IMR-90 (cell line): Measurements from ENCODE around the gene TRPC4. TPM values are rescaled to one million over a fixed set of nuclear protein-coding genes. Genes with fewer than 3 reads are reported as not detected.

Source experiments
- ATAC-seq: fragments of 200-7000 bp; cut with Tn5 transposase; 2 replicates; pipeline ENCODE4 v1.9.1; 2020; ENCODE audit warnings: low read depth, mild to moderate bottlenecking, moderate library complexity
- BruUV-seq: library from RNA; stranded (reverse); fragments of 400-500 nt; replicated peaks from 2 replicates; lab custom pipeline; 2021; lab: Mats Ljungman, UMichigan
- CTCF ChIA-PET: fragments of 300-600 bp; formaldehyde crosslinking; extraction: SDS; loops from one replicate; lab custom pipeline; 2021; ENCODE audit warnings: antibody characterized with exemption; lab: Yijun Ruan, JAX
- POLR2A ChIA-PET: fragments of 300-600 bp; sonication (Branson Sonifier 250); formaldehyde crosslinking; loops from one replicate; lab custom pipeline; 2022; ENCODE audit warnings: antibody characterized with exemption; ENCODE audit not compliant: unreplicated experiment; lab: Charles Lee
- DNase-seq: peaks from one replicate; pipeline ENCODE4 v3.0.0; 2013
- H2AFZ ChIP-seq: replicated peaks from 2 replicates; pipeline ENCODE3; 2013; ENCODE audit warnings: low read length, mild to moderate bottlenecking; ENCODE audit not compliant: poor library complexity
- H2AK5ac ChIP-seq: 2 replicates; pipeline ENCODE4 v1.6.1; 2013; ENCODE audit warnings: low read depth, low read length, inconsistent platforms
- H2AK9ac ChIP-seq: replicated peaks from 2 replicates; pipeline ENCODE3; 2013; ENCODE audit warnings: mild to moderate bottlenecking, low read depth, low read length, moderate library complexity; ENCODE audit not compliant: poor library complexity
- H2BK120ac ChIP-seq: 2 replicates; pipeline ENCODE4 v1.6.1; 2013; ENCODE audit warnings: low read depth, low read length, inconsistent platforms
- H2BK15ac ChIP-seq: 3 replicates; pipeline ENCODE4 v1.6.1; 2013; ENCODE audit warnings: low read depth, low read length, inconsistent platforms
- H2BK20ac ChIP-seq: 2 replicates; pipeline ENCODE4 v1.6.1; 2013; ENCODE audit warnings: low read depth, mild to moderate bottlenecking, inconsistent platforms, low read length, moderate library complexity
- H2BK5ac ChIP-seq: 2 replicates; pipeline ENCODE4 v1.6.1; 2013; ENCODE audit warnings: mild to moderate bottlenecking, low read depth, low read length, inconsistent platforms; ENCODE audit not compliant: poor library complexity, severe bottlenecking
- H3K14ac ChIP-seq: replicated peaks from 2 replicates; pipeline ENCODE4 v1.6.1; 2013; ENCODE audit warnings: low read depth, low read length, inconsistent platforms
- H3K18ac ChIP-seq: 2 replicates; pipeline ENCODE4 v1.6.1; 2013; ENCODE audit warnings: low read depth, low read length, control low read depth
- H3K23ac ChIP-seq: 2 replicates; pipeline ENCODE4 v1.6.1; 2013; ENCODE audit warnings: low read depth, low read length, inconsistent platforms
- H3K27ac ChIP-seq: 2 replicates; pipeline ENCODE4 v1.5.1; 2013; ENCODE audit warnings: mild to moderate bottlenecking, control low read depth, low read length; ENCODE audit not compliant: insufficient read depth
- H3K27me3 ChIP-seq: 2 replicates; pipeline ENCODE4 v1.6.1; 2013; ENCODE audit warnings: low read length; ENCODE audit not compliant: control insufficient read depth, insufficient read depth
- H3K36me3 ChIP-seq: 2 replicates; pipeline ENCODE4 v1.6.1; 2013; ENCODE audit warnings: low read length, mixed read lengths; ENCODE audit not compliant: control insufficient read depth, insufficient read depth
- H3K4ac ChIP-seq: 2 replicates; pipeline ENCODE4 v1.6.1; 2013; ENCODE audit warnings: low read depth, low read length, inconsistent platforms
- H3K4me1 ChIP-seq: 2 replicates; pipeline ENCODE4 v1.6.1; 2013; ENCODE audit warnings: low read length, mixed read lengths; ENCODE audit not compliant: control insufficient read depth, insufficient read depth
- H3K4me2 ChIP-seq: 2 replicates; pipeline ENCODE4 v1.6.1; 2013; ENCODE audit warnings: low read depth, mild to moderate bottlenecking, control low read depth, low read length, moderate library complexity
- H3K4me3 ChIP-seq: 2 replicates; pipeline ENCODE4 v1.5.1; 2013; ENCODE audit warnings: low read depth, mild to moderate bottlenecking, control low read depth, low read length, moderate library complexity; ENCODE audit not compliant: insufficient read depth
- H3K56ac ChIP-seq: 2 replicates; pipeline ENCODE4 v1.6.1; 2013; ENCODE audit warnings: low read length, inconsistent platforms; ENCODE audit not compliant: insufficient read depth; ENCODE audit errors: extremely low read depth
- H3K79me1 ChIP-seq, 2 experiments: 2 replicates each; pipeline ENCODE4 v1.6.1; 2013; ENCODE audit warnings: low read length in 2 of 2, inconsistent platforms in 1 of 2, low read depth in 1 of 2
- H3K9ac ChIP-seq: 2 replicates; pipeline ENCODE4 v1.6.1; 2013; ENCODE audit warnings: low read depth, low read length, control low read depth
- H3K9me1 ChIP-seq: 2 replicates; pipeline ENCODE4 v1.6.1; 2013; ENCODE audit warnings: low read length, inconsistent platforms; ENCODE audit not compliant: insufficient read depth
- H3K9me3 ChIP-seq: 2 replicates; pipeline ENCODE4 v1.6.1; 2013; ENCODE audit warnings: low read length; ENCODE audit not compliant: control insufficient read depth, insufficient read depth
- H4K20me1 ChIP-seq: 2 replicates; pipeline ENCODE4 v1.6.1; 2013; ENCODE audit warnings: low read length, inconsistent platforms; ENCODE audit not compliant: insufficient read depth
- H4K5ac ChIP-seq: 2 replicates; pipeline ENCODE4 v1.6.1; 2013; ENCODE audit warnings: mild to moderate bottlenecking, low read depth, low read length, control low read depth
- H4K8ac ChIP-seq, 2 experiments: 2 replicates each; pipeline ENCODE4 v1.6.1; 2013; ENCODE audit warnings: low read depth in 2 of 2, low read length in 2 of 2, control low read depth in 1 of 2, inconsistent platforms in 1 of 2
- H4K91ac ChIP-seq: 2 replicates; pipeline ENCODE4 v1.6.1; 2013; ENCODE audit warnings: low read depth, low read length, inconsistent platforms; ENCODE audit not compliant: insufficient read depth
- CEBPB ChIP-seq: IDR thresholded peaks from 2 replicates; pipeline ENCODE4 v1.6.1; 2012; ENCODE audit warnings: low read depth, low read length, improper control_type of control experiment
- CHD1 ChIP-seq: IDR thresholded peaks from 2 replicates; pipeline ENCODE4 v1.6.1; 2012; ENCODE audit warnings: low read depth, low read length, improper control_type of control experiment
- FOS ChIP-seq: fragments of 150-350 bp; IDR thresholded peaks from 2 replicates; pipeline ENCODE4 v1.6.1; 2016; ENCODE audit warnings: low read depth, low read length
- MXI1 ChIP-seq: IDR thresholded peaks from 2 replicates; pipeline ENCODE4 v1.6.1; 2012; ENCODE audit warnings: low read depth, mild to moderate bottlenecking, low read length, moderate library complexity, borderline replicate concordance
- NFE2L2 ChIP-seq: fragments of 150-350 bp; IDR thresholded peaks from 2 replicates; pipeline ENCODE4 v1.6.1; 2016; ENCODE audit warnings: low read depth, mild to moderate bottlenecking, low read length
- POLR2A ChIP-seq: IDR thresholded peaks from 2 replicates; pipeline ENCODE4 v1.6.1; 2012; ENCODE audit warnings: mild to moderate bottlenecking, low read depth, low read length
- RCOR1 ChIP-seq: IDR thresholded peaks from 2 replicates; pipeline ENCODE4 v1.6.1; 2012; ENCODE audit warnings: mild to moderate bottlenecking, low read length, improper control_type of control experiment; ENCODE audit not compliant: insufficient replicate concordance
- SMC3 ChIP-seq: fragments of 150-350 bp; IDR thresholded peaks from 2 replicates; pipeline ENCODE4 v1.6.1; 2016; ENCODE audit warnings: low read depth, mild to moderate bottlenecking, antibody characterized with exemption, low read length, moderate library complexity
- USF2 ChIP-seq: fragments of 150-350 bp; IDR thresholded peaks from 2 replicates; pipeline ENCODE4 v1.6.1; 2017; ENCODE audit warnings: mild to moderate bottlenecking, antibody characterized with exemption, low read length, low read depth
- WGBS, 2 experiments: methylation state at CpG; one replicate each; pipeline versions ENCODE4 v1.1.5 to v1.1.7; 2013; ENCODE audit warnings: missing lambda C conversion rate in 2 of 2; ENCODE audit not compliant: insufficient read length in 1 of 2; ENCODE audit errors: extremely low coverage in 2 of 2; 5-methylcytosine and 5-hydroxymethylcytosine counted together
- dilution Hi-C: fragments of 300-500 bp; cut with HindIII; formaldehyde crosslinking; loops from one replicate; pipeline ENCODE4 v1.14.3; 2018; ENCODE audit warnings: low sequenced_read_pairs; ENCODE audit not compliant: unreplicated experiment
- in situ Hi-C: fragments of 300-500 bp; cut with MboI; formaldehyde crosslinking; loops from 3 replicates; pipeline ENCODE4 v1.14.3; 2019; ENCODE audit warnings: low sequenced_read_pairs, inconsistent platforms, mixed read lengths
- intact Hi-C: fragments of 100-400 bp; cut with micrococcal nuclease; formaldehyde crosslinking; loops from 2 replicates; pipeline ENCODE4 v1.10.0; 2022
- polyA plus RNA-seq, 3 experiments: library from polyadenylated mRNA; depleted of rRNA; stranded (reverse); fragments of >200 nt; gene quantifications; 2 replicates each; pipeline ENCODE4 v1.2.3, GENCODE V29; 2012; ENCODE audit warnings: low replicate concordance in 1 of 3
- total RNA-seq: library from RNA; depleted of rRNA; stranded (reverse); fragments of >200 nt; gene quantifications from 2 replicates; pipeline ENCODE4 v1.2.3, GENCODE V29; 2012
- TF ChIP-seq, protein P1 (sequence below): conservative IDR thresholded peaks from 2 replicates; pipeline ENCODE4 v1.5.1; 2012; ENCODE audit warnings: mild to moderate bottlenecking, low read depth, low read length, improper control_type of control experiment

TRPC4 gene
- total and polyA plus RNA-seq, 2 of the 4 experiments (the other 2 are of a cell fraction), result 1.9 to 5.2 TPM

- H2BK5ac ChIP-seq, result no peak overlapping the region
- no peak for TF ChIP-seq NFE2L2
- TF ChIP-seq MXI1, result no peak
- TF ChIP-seq USF2, result no peak
- no peak for TF ChIP-seq FOS
- TF ChIP-seq CEBPB, result no peak
- no peak for TF ChIP-seq RCOR1
- TF ChIP-seq SMC3, result no peak
- TF ChIP-seq, protein P1, sequence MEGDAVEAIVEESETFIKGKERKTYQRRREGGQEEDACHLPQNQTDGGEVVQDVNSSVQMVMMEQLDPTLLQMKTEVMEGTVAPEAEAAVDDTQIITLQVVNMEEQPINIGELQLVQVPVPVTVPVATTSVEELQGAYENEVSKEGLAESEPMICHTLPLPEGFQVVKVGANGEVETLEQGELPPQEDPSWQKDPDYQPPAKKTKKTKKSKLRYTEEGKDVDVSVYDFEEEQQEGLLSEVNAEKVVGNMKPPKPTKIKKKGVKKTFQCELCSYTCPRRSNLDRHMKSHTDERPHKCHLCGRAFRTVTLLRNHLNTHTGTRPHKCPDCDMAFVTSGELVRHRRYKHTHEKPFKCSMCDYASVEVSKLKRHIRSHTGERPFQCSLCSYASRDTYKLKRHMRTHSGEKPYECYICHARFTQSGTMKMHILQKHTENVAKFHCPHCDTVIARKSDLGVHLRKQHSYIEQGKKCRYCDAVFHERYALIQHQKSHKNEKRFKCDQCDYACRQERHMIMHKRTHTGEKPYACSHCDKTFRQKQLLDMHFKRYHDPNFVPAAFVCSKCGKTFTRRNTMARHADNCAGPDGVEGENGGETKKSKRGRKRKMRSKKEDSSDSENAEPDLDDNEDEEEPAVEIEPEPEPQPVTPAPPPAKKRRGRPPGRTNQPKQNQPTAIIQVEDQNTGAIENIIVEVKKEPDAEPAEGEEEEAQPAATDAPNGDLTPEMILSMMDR, result no peak
- TF ChIP-seq CHD1, result no peak
- no peak for TF ChIP-seq POLR2A
- no peak overlapping the region for H3K4ac ChIP-seq
- H3K9ac ChIP-seq, result no peak overlapping the region
- in situ Hi-C loops (no loop called here), intact Hi-C loops (no loop called here), dilution Hi-C loops (no loop called here)
- ATAC-seq (no peak), DNase-seq (no peak)
- no peak overlapping the region for H2BK20ac ChIP-seq
- no peak overlapping the region for H2AFZ ChIP-seq
- H4K5ac ChIP-seq, result no peak overlapping the region
- H3K4me3 ChIP-seq, result no peak overlapping the region
- ChIA-PET CTCF (no interaction called here), POLR2A (no interaction called here)
- no peak overlapping the region for H3K27ac ChIP-seq
- no peak overlapping the region for H3K4me2 ChIP-seq
- no peaks in the 10 kb centered on the region for H4K20me1 ChIP-seq
- no peak overlapping the region for H2AK9ac ChIP-seq
- BruUV-seq, result no TSS peak
- H3K27me3 ChIP-seq, result no peaks in the 10 kb centered on the region
- no peak overlapping the region for H4K8ac ChIP-seq
- no peak overlapping the region for H3K23ac ChIP-seq
- no peak overlapping the region for H3K18ac ChIP-seq
- no peaks in the 10 kb centered on the region for H3K79me1 ChIP-seq
- no peak overlapping the region for H4K91ac ChIP-seq
- no peak overlapping the region for H3K56ac ChIP-seq
- peaks cover 4% of the 10 kb centered on the region; the same call in 1 of the 2 replicates for H3K9me3 ChIP-seq
- H2BK120ac ChIP-seq, result no peak overlapping the region
- no peak overlapping the region for H3K14ac ChIP-seq
- H3K4me1 ChIP-seq, result no peaks in the 10 kb centered on the region
- WGBS, 2 experiments, result 20% methylated on average over 1 of the region's 1 CpG; no CpG with 5 or more reads in 1 of the 2 experiments
- no peak overlapping the region for H2BK15ac ChIP-seq
- H3K36me3 ChIP-seq, result no peaks in the 10 kb centered on the region; the same call in 1 of the 2 replicates
- H2AK5ac ChIP-seq, result no peak overlapping the region
- no peaks in the 10 kb centered on the region for H3K9me1 ChIP-seq
Observed at GRCh38 chr13:37910790-37911189, 41.2 kb upstream of the TRPC4 start.
